ENCODE measurements around the gene USP15. TPM values are rescaled to one million over a fixed set of nuclear protein-coding genes. Genes with fewer than 3 reads are reported as not detected.

Gene USP15
- total and polyA plus RNA-seq, 2 of the 8 experiments (the other 6 are each of a cell fraction or from before 2014, with no cell fraction given), result 12.7 to 38.6 TPM

DNA sequence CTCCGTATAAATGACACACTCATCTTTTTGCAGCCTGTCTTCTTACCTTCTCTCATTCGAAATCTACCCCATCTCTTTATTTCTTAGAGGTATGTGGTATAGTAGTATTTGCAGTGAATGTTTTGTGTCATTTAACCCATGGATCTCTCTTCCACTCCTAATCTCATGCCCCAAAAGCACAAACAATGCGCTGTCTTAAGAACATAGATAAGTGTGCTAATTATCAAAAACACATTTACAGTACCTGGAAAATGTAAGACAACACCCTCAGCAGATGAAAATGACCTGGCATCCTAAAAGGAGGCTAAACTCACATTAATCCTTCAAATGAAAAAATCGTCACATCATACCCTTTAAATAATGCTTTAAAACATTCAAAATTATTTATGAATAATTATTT is 10.7 kb downstream of the USP15 start:
- Histone ChIP-seq H3K18ac (ENCODE audit: extremely low read depth, low read length) (no peak overlapping the region), H2BK5ac (ENCODE audit: low read depth, low read length) (no peak overlapping the region), H3K79me1 (ENCODE audit: low read depth, low read length) (peaks cover 3% of the 10 kb centered on the region), H2BK12ac (ENCODE audit: low read depth, low read length) (no peak overlapping the region), H2AK5ac (ENCODE audit: low read depth, low read length) (no peak overlapping the region), H2BK15ac (ENCODE audit: low read length) (no peak overlapping the region), H4K5ac (ENCODE audit: insufficient read length, low read depth, low read length) (no peak overlapping the region), H3K4me2 (ENCODE audit: insufficient read depth in 1 of 2, low read depth in 2 of 2, low read length in 2 of 2) (no peak overlapping the region), H3K36me3 (ENCODE audit: control insufficient read depth in 2 of 4, insufficient read depth in 4 of 4, low read length in 3 of 4) (no peaks in the 10 kb centered on the region), H3K56ac (replicated peaks; ENCODE audit: insufficient read length, low read depth, low read length) (no peak overlapping the region), H3K4ac (replicated peaks; ENCODE audit: insufficient read length, low read depth, low read length) (no peak overlapping the region), H3K4me1 (replicated peaks in 1 of 4; ENCODE audit: control insufficient read depth in 3 of 4, insufficient read depth in 4 of 4, low read length in 3 of 4) (no peaks in the 10 kb centered on the region), H3K4me3 (ENCODE audit: extremely low read depth in 1 of 4, insufficient read depth in 2 of 4, low read depth in 3 of 4, low read length in 4 of 4) (no peak overlapping the region), H3K9ac (replicated peaks in 1 of 4; ENCODE audit: extremely low read depth in 1 of 4, low read depth in 3 of 4, low read length in 3 of 4) (no peak overlapping the region), H2BK120ac (replicated peaks; ENCODE audit: low read depth, low read length) (no peak overlapping the region), H4K91ac (replicated peaks; ENCODE audit: insufficient read length, low read length) (no peak overlapping the region), H2AFZ (ENCODE audit: low read length) (no peak overlapping the region), H2BK20ac (ENCODE audit: low read length) (no peak overlapping the region), H3K9me3 (ENCODE audit: insufficient read depth in 2 of 2, low read depth in 1 of 2, low read length in 1 of 2) (no peaks in the 10 kb centered on the region), H3K27ac (ENCODE audit: low read depth, low read length) (no peak overlapping the region), H3K23me2 (ENCODE audit: low read depth, low read length) (no peaks in the 10 kb centered on the region), H3K27me3 (replicated peaks in 1 of 4; ENCODE audit: control insufficient read depth in 3 of 4, extremely low read depth in 1 of 4, insufficient read depth in 3 of 4, low read length in 3 of 4) (no peaks in the 10 kb centered on the region), H4K8ac (ENCODE audit: extremely low read depth, insufficient read depth, low read length) (no peak overlapping the region), H4K20me1 (replicated peaks in 1 of 2; ENCODE audit: control insufficient read depth in 1 of 2, insufficient read depth in 2 of 2, low read length in 2 of 2) (peaks cover 0 to 5% of the 10 kb centered on the region in 2 experiments), H3K14ac (ENCODE audit: insufficient read length) (no peak overlapping the region), H3K23ac (ENCODE audit: insufficient read length) (no peak overlapping the region), H3K79me2 (ENCODE audit: control insufficient read depth in 1 of 2, insufficient read depth in 2 of 2, low read length in 2 of 2) (peaks cover 0 to 82% of the 10 kb centered on the region in 2 experiments; a peak in 2 of 4 replicates)
- ChIA-PET CTCF (ENCODE audit: partially characterized antibody) (no interaction called here), POLR2A (ENCODE audit: partially characterized antibody) (no interaction called here)
- 79% methylated on average over 4 of the region's 4 CpGs; no CpG with 5 or more reads in 1 of the 2 experiments for WGBS, 2 experiments (ENCODE audit: extremely low coverage in 1 of 2, insufficient coverage in 1 of 2, insufficient read length in 1 of 2, insufficient replicate concordance in 2 of 2, low coverage in 1 of 2, low lambda C conversion rate in 2 of 2, missing lambda C conversion rate in 1 of 2)
- DNase-seq (ENCODE audit: low read depth in 1 of 2, low spot score in 2 of 2) (no peak), FAIRE-seq (no peak)
- TF ChIP-seq TBP (IDR thresholded peaks at IDR 0.05; ENCODE audit: low read depth, low read length), result no peak
- TF ChIP-seq RBBP5 (IDR thresholded peaks at IDR 0.05; ENCODE audit: borderline replicate concordance, low read depth, low read length), result no peak
- TF ChIP-seq, protein P1, sequence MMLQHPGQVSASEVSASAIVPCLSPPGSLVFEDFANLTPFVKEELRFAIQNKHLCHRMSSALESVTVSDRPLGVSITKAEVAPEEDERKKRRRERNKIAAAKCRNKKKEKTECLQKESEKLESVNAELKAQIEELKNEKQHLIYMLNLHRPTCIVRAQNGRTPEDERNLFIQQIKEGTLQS (IDR thresholded peaks at IDR 0.05; ENCODE audit: insufficient read depth, low read depth, low read length), result no peak
- no peak for TF ChIP-seq KDM5A (IDR thresholded peaks at IDR 0.05; ENCODE audit: low read length)
- no peak for TF ChIP-seq POLR2A (IDR thresholded peaks at IDR 0.05; ENCODE audit: control extremely low read depth in 1 of 2, low read depth in 2 of 2, low read length in 2 of 2)
- TF ChIP-seq BACH1 (IDR thresholded peaks at IDR 0.05; ENCODE audit: low read length), result no peak
- no peak for TF ChIP-seq TEAD4 (IDR thresholded peaks at IDR 0.05; ENCODE audit: low read depth, low read length)

All from H1 (cell line).